Measurements from ENCODE around the gene SPINK1. TPM values are rescaled to one million over a fixed set of nuclear protein-coding genes. Genes with fewer than 3 reads are reported as not detected.
A peak's percentile ranks its signal among the peaks of the same experiment; 100 is the strongest.
"Not testable (repeated sequence)": the region's sequence is repeated elsewhere in the genome, so short reads cannot be mapped to it uniquely, and the experiment has no call there.

Gene SPINK1
- total RNA-seq, 2 experiments from 2014 or later: not detected

DNA sequence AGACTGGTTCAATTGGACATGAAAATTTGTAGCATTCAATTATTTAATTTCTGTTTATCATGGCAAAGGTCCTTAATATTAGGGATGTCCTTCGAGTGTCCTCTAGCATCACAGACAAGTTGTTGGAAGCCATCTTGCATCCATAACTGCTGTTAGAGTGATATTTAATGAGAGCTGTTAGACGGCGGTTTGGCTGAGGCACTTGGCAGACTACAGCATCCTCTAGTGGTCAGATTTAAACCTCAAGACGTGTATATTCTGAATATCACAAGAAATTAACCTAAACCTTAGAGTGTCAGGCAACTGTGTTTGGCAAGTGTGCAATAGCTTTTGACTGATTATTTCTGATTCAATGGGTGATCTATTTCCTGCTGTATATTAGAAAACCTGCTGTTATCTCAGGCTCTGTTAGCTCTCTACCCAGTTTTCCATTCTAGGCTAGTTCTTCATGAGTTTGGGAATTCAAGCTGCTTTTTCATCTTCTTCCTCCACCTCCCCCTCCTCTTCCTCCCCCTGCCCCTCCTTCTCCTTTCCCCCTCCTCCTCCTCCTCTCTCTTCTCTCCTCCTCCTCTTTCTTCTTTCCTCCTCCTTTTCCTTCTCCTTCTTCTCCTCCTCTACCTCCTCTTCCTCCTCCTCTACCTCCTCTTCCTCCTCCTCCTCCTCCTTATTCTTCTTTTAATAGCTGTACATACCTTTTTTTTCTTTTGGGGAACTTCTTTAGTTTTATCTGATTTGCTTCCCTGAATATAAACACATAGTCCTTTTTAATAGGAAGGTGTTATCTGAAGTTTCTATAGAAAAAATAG lies 8.6 kb downstream of the SPINK1 start:
- H3K4me1 Mint-ChIP-seq (ENCODE audit: low read depth): peaks cover 2% of the 10 kb centered on the region
- H3K27ac Mint-ChIP-seq: no peak overlapping the region
- H3K27me3 Mint-ChIP-seq (ENCODE audit: low read depth): peaks cover 11% of the 10 kb centered on the region
- no peaks in the 10 kb centered on the region for H3K9me3 Mint-ChIP-seq (ENCODE audit: insufficient read depth)
- ChIA-PET POLR2A (interaction anchor here (0.7 to 1.2 kb wide), 4 partner anchors 41 to 1096 kb away, joined by 3 read pairs; no protein-coding TSS in a partner anchor), CTCF (interaction anchor here (0.6 to 4.6 kb wide), 28 partner anchors 10 to 908 kb away, joined by 3 to 88 read pairs (median 4); no protein-coding TSS in a partner anchor)
- no peaks in the 10 kb centered on the region for H3K36me3 Mint-ChIP-seq (ENCODE audit: low read depth)
- peak; percentile 68 for DNase-seq
- ATAC-seq: peak; percentile 90
- no peak overlapping the region for H3K4me3 Mint-ChIP-seq

- POLR2A ChIA-PET: interaction anchor here (1.2 kb wide), 1 partner anchor 195 kb away, joined by 3 read pairs; no protein-coding TSS in a partner anchor
- peak; percentile 27 for ATAC-seq
Observed at GRCh38 chr5:147822222-147822621, 9.2 kb downstream of the SPINK1 start.

DNA sequence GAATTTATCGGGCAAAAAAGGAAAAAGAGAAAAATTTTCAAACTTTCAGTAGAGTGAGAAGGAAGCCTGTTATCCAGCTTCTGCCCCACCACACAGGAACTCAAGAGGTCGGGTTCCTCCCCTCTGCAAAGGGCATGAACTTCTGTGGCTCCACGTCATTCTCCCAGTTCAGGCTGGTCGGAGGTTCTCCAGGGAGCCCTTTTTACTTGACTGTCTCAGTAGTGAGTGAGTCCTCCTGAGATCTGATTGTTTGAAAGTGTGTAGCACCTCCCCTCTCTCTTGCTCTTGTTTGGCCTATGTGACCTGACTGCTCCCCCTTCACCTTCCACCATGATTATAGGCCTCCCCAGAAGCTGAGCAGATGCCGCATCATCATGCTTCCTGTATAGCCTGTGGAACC lies 9.7 kb downstream of the SPINK1 start:
- ChIA-PET POLR2A (no interaction called here), CTCF (interaction anchor here (1.1 to 4.6 kb wide), 5 partner anchors 17 to 193 kb away, joined by 3 to 88 read pairs (median 9); no protein-coding TSS in a partner anchor)
- no peaks in the 10 kb centered on the region for H3K9me3 Mint-ChIP-seq (ENCODE audit: insufficient read depth)
- H3K4me1 Mint-ChIP-seq (ENCODE audit: low read depth): peaks cover 2% of the 10 kb centered on the region
- H3K36me3 Mint-ChIP-seq (ENCODE audit: low read depth): no peaks in the 10 kb centered on the region
- H3K4me3 Mint-ChIP-seq: no peak overlapping the region
- H3K27ac Mint-ChIP-seq: no peak overlapping the region
- peaks cover 15% of the 10 kb centered on the region for H3K27me3 Mint-ChIP-seq (ENCODE audit: low read depth)
- DNase-seq: no peak
- no peak for ATAC-seq

More at GRCh38 chr5:147822222-147822621, 9.2 kb downstream of the SPINK1 start:
- not testable (repeated sequence) for H3K4me3 Mint-ChIP-seq; H3K27ac Mint-ChIP-seq; H3K4me1 Mint-ChIP-seq (ENCODE audit: low read depth); H3K9me3 Mint-ChIP-seq (ENCODE audit: insufficient read depth); DNase-seq; H3K36me3 Mint-ChIP-seq (ENCODE audit: low read depth)
- peaks cover 13% of the 10 kb centered on the region for H3K27me3 Mint-ChIP-seq (ENCODE audit: low read depth)
- CTCF ChIA-PET: interaction anchor here (0.6 to 4.6 kb wide), 23 partner anchors 10 to 245 kb away, joined by 3 to 88 read pairs (median 4); no protein-coding TSS in a partner anchor

DNA sequence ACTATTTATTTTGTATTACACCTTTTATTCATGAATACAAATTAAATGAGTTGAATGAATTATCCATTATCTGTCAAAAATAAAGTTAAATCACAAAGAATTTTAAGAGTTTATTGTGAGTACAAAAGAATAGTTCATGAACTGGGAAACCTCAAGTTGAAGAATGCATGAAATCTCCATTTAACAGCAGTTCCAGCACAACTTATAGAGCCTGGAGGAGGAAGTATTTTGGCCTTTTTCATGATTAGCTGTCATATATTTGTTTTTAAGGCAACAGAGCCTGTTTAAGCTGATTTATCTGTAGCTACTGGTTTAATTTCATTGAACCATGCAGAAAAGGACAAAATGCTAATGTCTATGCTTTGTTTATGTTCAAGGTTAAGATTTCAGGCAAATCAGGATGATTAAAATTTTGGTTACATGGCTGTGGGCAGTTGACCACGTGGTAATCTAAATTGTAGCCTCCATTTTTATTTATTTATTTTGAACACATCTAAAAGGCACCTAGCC lies 12.2 kb downstream of the SPINK1 start:
- no peak for ATAC-seq
- no peak for DNase-seq
- Mint-ChIP-seq H3K27ac (no peak overlapping the region), H3K9me3 (ENCODE audit: insufficient read depth) (no peaks in the 10 kb centered on the region), H3K4me3 (no peak overlapping the region), H3K27me3 (ENCODE audit: low read depth) (peaks cover 12% of the 10 kb centered on the region), H3K4me1 (ENCODE audit: low read depth) (peaks cover 2% of the 10 kb centered on the region), H3K36me3 (ENCODE audit: low read depth) (no peaks in the 10 kb centered on the region)
- ChIA-PET POLR2A (no interaction called here), CTCF (interaction anchor here (1.3 kb wide), 1 partner anchor 186 kb away, joined by 4 read pairs; no protein-coding TSS in a partner anchor)

DNA sequence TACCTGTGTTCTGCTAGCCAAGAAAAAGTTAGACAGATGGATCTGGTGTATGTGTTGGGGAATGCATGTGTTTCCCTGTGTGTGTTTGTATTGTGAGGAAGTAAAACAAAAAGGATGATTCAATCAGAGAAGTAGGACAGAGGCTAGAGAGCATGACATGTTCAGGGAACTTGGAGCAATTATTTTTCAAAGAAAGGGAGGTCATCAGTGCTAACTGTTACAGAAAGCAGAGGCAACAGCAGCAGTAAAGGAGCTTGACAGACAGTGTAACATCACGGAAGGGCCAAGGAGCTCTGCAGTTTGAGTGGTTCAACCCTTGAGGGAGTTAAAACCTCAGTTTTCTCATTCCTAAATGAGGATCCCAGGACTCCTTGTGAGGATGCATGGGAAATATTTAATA lies 13.2 kb downstream of the SPINK1 start:
- Mint-ChIP-seq H3K9me3 (ENCODE audit: insufficient read depth) (no peaks in the 10 kb centered on the region), H3K4me3 (no peak overlapping the region), H3K27ac (no peak overlapping the region), H3K36me3 (ENCODE audit: low read depth) (no peaks in the 10 kb centered on the region), H3K4me1 (ENCODE audit: low read depth) (peaks cover 2% of the 10 kb centered on the region), H3K27me3 (ENCODE audit: low read depth) (peaks cover 12% of the 10 kb centered on the region)
- DNase-seq: no peak
- ChIA-PET POLR2A (no interaction called here), CTCF (no interaction called here)
- ATAC-seq: no peak

DNA sequence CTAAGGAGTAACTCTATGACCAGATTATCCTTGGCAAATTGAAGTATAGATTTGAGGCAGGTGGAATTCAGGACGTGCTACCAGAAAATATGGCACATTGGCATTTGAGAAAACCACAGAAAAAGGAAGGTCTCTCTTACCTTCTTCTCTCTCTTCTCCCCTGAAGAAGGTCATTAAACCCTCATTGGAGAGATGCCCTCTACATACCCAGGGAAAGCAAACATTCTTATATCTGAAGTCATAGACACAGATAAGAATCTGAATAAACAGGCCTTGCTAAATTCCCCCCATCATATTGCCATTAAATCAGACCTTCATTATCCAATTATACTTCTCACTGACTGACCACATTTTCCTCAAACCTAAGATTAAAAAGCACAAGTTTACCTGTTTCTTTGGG lies 17.8 kb downstream of the SPINK1 start:
- ChIA-PET POLR2A (no interaction called here), CTCF (interaction anchor here (1.0 kb wide), 1 partner anchor 186 kb away, joined by 3 read pairs; no protein-coding TSS in a partner anchor)
- ATAC-seq (no peak), DNase-seq (no peak)
- Mint-ChIP-seq H3K27ac (no peak overlapping the region), H3K4me3 (no peak overlapping the region), H3K27me3 (ENCODE audit: low read depth) (peaks cover 17% of the 10 kb centered on the region), H3K36me3 (ENCODE audit: low read depth) (no peaks in the 10 kb centered on the region), H3K4me1 (ENCODE audit: low read depth) (no peaks in the 10 kb centered on the region), H3K9me3 (ENCODE audit: insufficient read depth) (no peaks in the 10 kb centered on the region)

DNA sequence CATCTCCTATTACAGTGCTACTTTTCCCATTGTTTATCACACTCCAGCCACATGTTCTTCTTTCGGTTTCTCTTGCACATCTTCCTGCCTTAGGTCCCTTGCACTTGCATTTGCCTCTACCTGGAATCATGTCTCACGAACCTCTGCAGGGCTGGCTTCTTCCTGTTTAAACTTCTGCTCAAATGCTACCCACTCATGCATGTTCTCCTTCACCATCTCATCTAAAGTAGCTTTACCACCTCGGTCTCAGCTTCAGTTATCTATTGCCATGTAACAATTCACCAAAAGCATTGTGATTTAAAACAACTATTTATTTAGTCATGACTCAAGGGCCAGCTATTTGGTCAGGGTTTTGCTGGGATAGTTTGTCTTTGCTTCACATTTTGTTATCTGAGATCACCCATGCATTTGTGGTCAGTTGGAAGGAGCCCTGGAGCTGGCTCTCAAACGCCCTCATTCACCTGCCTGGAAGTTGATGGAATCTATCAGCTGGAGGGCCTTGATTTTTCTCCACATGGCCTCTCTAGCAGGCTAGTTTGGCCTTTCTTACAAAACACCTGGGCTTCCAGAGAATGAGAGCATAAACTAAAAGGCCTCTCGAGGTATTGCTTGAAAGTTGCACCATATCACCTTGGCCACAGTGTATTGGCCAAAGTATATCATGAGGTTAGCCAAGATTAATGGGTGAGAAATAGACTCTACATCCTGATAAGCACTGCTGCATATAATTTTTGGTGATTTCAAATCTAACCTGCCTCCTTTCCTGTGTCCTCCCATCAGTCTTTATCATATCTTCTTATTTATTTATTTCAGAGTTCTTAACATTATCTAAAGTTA lies 21.4 kb downstream of the SPINK1 start:
- no peak overlapping the region for H3K27ac Mint-ChIP-seq
- peaks cover 4% of the 10 kb centered on the region for H3K27me3 Mint-ChIP-seq (ENCODE audit: low read depth)
- no peaks in the 10 kb centered on the region for H3K36me3 Mint-ChIP-seq (ENCODE audit: low read depth)
- H3K4me1 Mint-ChIP-seq (ENCODE audit: low read depth): peaks cover 9% of the 10 kb centered on the region
- no peaks in the 10 kb centered on the region for H3K9me3 Mint-ChIP-seq (ENCODE audit: insufficient read depth)
- ATAC-seq: no peak
- no peak overlapping the region for H3K4me3 Mint-ChIP-seq
- no peak for DNase-seq
- ChIA-PET CTCF (no interaction called here), POLR2A (no interaction called here)

- Mint-ChIP-seq H3K27me3 (ENCODE audit: low read depth) (peaks cover 16% of the 10 kb centered on the region), H3K4me3 (peak overlapping the region; percentile 19), H3K36me3 (ENCODE audit: low read depth) (no peaks in the 10 kb centered on the region), H3K27ac (peak overlapping the region; percentile 26), H3K9me3 (ENCODE audit: insufficient read depth) (no peaks in the 10 kb centered on the region), H3K4me1 (ENCODE audit: low read depth) (peaks cover 17% of the 10 kb centered on the region)
- ATAC-seq (peak; percentile 89), DNase-seq (peak; percentile 69)
- CTCF ChIA-PET: interaction anchor here (1.7 kb wide), 1 partner anchor 18 kb away, joined by 9 read pairs; no protein-coding TSS in a partner anchor
- POLR2A ChIA-PET: interaction anchor here (0.9 kb wide), 1 partner anchor 23 kb away, joined by 4 read pairs; no protein-coding TSS in a partner anchor
Observed at GRCh38 chr5:147805030-147805454, 26.4 kb downstream of the SPINK1 start.

DNA sequence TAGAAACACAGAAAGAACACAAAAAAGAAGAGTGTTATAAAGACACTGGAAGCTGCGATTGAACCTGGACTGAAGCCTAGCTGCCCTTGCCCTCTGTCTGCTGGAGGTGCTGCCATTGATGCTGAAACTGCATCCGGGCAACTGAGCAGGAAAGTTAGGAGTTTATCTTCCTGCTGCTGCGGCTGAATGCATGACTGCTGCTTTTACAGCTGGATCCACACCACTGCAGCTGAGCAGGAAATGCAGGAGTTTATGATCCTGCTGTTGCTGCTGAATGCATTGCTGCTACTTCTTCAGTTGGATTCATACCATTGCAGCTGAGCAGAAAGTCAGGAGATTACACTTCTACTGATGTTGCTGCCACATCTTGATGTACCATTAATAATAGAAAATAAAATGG lies 27.1 kb downstream of the SPINK1 start:
- ChIA-PET CTCF (interaction anchor here (1.7 kb wide), 1 partner anchor 18 kb away, joined by 9 read pairs; no protein-coding TSS in a partner anchor), POLR2A (no interaction called here)
- H3K36me3 Mint-ChIP-seq (ENCODE audit: low read depth): no peaks in the 10 kb centered on the region
- H3K4me3 Mint-ChIP-seq: no peak overlapping the region
- H3K9me3 Mint-ChIP-seq (ENCODE audit: insufficient read depth): no peaks in the 10 kb centered on the region
- ATAC-seq: no peak
- H3K4me1 Mint-ChIP-seq (ENCODE audit: low read depth): peaks cover 17% of the 10 kb centered on the region
- no peak for DNase-seq
- H3K27me3 Mint-ChIP-seq (ENCODE audit: low read depth): peaks cover 17% of the 10 kb centered on the region
- H3K27ac Mint-ChIP-seq: no peak overlapping the region

DNA sequence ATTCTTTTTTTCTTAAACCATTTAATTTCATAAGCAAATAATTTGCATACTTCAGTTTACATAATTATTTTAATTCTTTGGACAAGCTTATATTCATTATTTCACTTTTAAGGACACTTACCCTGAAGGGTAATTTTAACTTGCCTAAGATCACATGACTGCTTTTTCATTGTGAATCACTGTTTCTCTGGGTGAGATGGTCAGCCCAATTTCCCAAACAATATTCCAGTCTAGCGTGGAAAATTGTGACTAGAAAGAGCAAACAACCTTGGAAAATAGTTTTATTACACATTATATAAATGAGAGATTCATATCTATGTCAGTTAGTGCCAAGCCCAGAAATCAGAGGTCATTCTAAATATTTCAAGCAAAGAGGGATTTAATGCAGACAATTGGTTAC lies 27.5 kb downstream of the SPINK1 start:
- ChIA-PET POLR2A (no interaction called here), CTCF (interaction anchor here (0.7 kb wide), 1 partner anchor 176 kb away, joined by 3 read pairs; no protein-coding TSS in a partner anchor)
- no peak for ATAC-seq
- H3K27ac Mint-ChIP-seq: no peak overlapping the region
- no peak overlapping the region for H3K4me3 Mint-ChIP-seq
- no peaks in the 10 kb centered on the region for H3K9me3 Mint-ChIP-seq (ENCODE audit: insufficient read depth)
- H3K36me3 Mint-ChIP-seq (ENCODE audit: low read depth): no peaks in the 10 kb centered on the region
- peaks cover 17% of the 10 kb centered on the region for H3K4me1 Mint-ChIP-seq (ENCODE audit: low read depth)
- no peak for DNase-seq
- peaks cover 17% of the 10 kb centered on the region for H3K27me3 Mint-ChIP-seq (ENCODE audit: low read depth)

DNA sequence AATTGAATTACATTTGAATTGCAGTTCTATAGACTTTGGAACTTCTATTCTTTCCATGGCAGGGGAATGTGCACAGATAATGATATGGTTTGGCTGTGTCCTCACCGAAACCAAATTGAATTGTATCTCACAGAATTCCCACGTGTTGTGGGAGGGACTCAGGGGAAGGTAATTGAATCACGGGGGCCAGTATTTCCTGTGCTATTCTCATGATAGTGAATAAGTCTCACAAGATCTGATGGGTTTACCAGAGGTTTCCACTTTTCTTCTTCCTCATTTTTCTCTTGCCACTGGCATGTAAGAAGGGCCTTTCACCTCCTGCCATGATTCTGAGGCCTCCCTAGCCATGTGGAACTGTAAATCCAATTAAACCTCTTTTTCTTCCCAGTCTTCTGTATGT lies 28.3 kb downstream of the SPINK1 start:
- CTCF ChIA-PET: interaction anchor here (0.7 kb wide), 1 partner anchor 175 kb away, joined by 3 read pairs; no protein-coding TSS in a partner anchor
- DNase-seq; H3K27ac Mint-ChIP-seq; H3K36me3 Mint-ChIP-seq (ENCODE audit: low read depth); H3K4me3 Mint-ChIP-seq; H3K9me3 Mint-ChIP-seq (ENCODE audit: insufficient read depth); ATAC-seq; POLR2A ChIA-PET: not testable (repeated sequence)
- Mint-ChIP-seq H3K27me3 (ENCODE audit: low read depth) (peaks cover 17% of the 10 kb centered on the region), H3K4me1 (ENCODE audit: low read depth) (peaks cover 17% of the 10 kb centered on the region)
